ENCODE data around the gene SIAH1.
"Not testable (repeated sequence)": the region's sequence is repeated elsewhere in the genome, so short reads cannot be mapped to it uniquely, and the experiment has no call there.

SIAH1 gene

DNA sequence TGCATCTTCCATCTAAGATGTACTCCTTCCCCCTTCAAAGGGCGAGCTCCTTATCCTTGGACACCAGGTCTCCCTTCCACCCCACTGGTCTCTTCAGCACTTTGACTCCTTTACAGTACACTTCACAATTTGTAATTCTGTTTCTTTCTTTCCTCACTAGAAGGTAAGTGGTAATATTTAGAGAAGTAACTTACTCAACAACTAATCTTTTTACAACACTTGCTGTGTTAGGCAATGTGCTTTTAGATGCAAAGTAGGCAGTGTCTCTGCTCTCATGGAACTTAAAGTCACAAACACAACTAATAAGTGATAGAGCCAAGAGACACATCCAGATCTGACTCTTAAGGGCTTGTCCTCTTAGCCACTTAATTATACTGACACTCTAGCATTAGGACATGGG lies 6.4 kb downstream of the SIAH1 start:
- H3K27ac ChIP-seq, result no peak overlapping the region
- TF ChIP-seq, protein P1, sequence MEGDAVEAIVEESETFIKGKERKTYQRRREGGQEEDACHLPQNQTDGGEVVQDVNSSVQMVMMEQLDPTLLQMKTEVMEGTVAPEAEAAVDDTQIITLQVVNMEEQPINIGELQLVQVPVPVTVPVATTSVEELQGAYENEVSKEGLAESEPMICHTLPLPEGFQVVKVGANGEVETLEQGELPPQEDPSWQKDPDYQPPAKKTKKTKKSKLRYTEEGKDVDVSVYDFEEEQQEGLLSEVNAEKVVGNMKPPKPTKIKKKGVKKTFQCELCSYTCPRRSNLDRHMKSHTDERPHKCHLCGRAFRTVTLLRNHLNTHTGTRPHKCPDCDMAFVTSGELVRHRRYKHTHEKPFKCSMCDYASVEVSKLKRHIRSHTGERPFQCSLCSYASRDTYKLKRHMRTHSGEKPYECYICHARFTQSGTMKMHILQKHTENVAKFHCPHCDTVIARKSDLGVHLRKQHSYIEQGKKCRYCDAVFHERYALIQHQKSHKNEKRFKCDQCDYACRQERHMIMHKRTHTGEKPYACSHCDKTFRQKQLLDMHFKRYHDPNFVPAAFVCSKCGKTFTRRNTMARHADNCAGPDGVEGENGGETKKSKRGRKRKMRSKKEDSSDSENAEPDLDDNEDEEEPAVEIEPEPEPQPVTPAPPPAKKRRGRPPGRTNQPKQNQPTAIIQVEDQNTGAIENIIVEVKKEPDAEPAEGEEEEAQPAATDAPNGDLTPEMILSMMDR (IDR thresholded peaks at IDR 0.05), result no peak
- no peak for TF ChIP-seq ZFX (IDR thresholded peaks at IDR 0.05; ENCODE audit: borderline replicate concordance)

DNA sequence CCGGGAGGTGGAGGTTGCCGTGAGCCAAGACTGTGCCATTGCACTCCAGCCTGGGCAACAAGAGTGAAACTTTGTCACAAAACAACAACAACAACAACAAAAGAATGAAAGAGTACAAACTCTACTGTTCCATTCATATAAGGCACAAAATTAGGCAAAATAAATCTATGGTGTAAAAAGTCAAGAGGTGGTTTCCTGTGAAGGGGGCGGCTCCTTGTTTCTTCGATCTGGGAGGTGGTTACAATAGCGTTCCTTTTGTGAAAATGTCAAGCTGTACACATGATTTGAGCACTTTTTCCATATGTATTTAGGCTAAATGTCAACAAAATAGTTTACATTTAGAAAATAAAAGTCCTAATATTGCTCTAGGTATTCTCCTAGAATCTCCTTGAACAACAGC lies 6.9 kb downstream of the SIAH1 start:
- H3K27ac ChIP-seq, result no peak overlapping the region
- TF ChIP-seq, protein P1 (IDR thresholded peaks at IDR 0.05), result no peak
- TF ChIP-seq ZFX (IDR thresholded peaks at IDR 0.05; ENCODE audit: borderline replicate concordance), result no peak

DNA sequence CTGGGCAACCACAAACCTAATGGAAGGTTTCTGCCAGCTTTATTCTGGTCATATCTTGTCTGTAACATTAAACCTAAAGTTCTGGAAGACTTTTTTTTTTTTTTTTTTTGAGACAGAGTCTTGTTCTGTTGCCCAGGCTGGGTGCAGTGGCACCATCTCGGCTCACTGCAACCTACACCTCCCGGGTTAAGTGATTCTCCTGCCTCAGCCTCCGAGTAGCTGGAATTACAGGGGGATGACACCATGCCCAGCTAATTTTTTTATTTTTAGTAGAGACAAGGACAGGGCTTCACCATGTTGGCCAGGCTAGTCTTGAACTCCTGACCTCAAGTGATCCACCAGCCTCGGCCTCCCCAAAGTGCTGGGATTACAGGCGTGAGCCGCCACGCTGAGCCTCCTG lies 7.9 kb downstream of the SIAH1 start:
- H3K27ac ChIP-seq, result not testable (repeated sequence)

DNA sequence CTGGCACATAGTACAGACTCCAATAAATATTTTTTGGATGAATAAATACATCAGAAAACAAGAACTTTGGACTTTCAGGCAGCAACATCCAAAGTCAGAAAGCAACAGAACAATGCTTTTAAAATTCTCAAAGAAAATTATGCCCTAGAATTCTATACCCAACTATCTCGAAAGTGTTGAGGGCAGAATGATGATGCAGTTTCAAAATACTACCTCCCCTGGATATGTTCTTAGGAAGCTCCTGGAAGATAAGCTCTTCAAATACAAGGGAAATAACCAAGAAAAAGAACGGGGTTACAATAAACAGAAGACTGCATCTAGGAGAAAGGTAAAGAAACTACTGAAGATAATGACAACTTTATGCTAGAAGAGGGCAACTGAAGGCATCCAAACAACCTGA lies 11.0 kb downstream of the SIAH1 start:
- TF ChIP-seq ZFX (IDR thresholded peaks at IDR 0.05; ENCODE audit: borderline replicate concordance), result no peak
- TF ChIP-seq, protein P1 (IDR thresholded peaks at IDR 0.05), result no peak
- no peak overlapping the region for H3K27ac ChIP-seq

DNA sequence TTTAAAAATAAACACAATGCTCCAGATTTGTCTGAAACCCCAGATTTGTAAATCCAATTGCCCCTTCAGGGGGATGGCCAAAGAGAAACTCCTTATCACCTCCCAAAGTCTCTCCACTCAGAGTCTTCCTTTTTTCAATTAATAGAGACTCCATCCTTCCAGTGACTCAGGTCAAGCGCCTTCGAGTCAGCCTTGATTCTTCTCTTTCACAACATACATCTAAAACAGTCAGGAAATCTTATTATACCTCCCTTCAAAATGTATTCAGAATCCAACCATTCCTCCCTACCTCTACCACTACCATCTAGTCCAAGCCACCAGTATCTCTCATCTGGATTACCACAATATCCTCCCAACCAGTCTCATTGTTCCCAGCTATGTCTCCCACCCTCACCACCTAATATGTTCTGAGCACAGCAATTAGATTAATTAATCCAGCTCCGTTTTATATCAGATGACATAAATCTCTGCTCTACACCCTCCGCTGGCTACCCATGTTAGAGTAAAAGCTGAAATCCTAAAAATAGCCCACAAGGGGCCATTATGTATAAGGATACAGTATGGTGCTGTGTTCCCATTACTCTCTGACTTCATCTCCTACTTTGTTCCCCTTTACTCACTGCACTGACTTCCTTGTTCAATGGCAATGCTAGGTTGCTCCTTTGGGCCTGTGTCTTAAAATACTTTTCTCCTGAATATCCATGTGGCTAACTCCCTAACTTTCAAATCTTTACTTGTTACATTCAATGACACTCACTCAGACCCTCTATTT lies 11.8 kb downstream of the SIAH1 start:
- H3K27ac ChIP-seq, result no peak overlapping the region
- TF ChIP-seq, protein P1 (IDR thresholded peaks at IDR 0.05), result no peak
- no peak for TF ChIP-seq ZFX (IDR thresholded peaks at IDR 0.05; ENCODE audit: borderline replicate concordance)

DNA sequence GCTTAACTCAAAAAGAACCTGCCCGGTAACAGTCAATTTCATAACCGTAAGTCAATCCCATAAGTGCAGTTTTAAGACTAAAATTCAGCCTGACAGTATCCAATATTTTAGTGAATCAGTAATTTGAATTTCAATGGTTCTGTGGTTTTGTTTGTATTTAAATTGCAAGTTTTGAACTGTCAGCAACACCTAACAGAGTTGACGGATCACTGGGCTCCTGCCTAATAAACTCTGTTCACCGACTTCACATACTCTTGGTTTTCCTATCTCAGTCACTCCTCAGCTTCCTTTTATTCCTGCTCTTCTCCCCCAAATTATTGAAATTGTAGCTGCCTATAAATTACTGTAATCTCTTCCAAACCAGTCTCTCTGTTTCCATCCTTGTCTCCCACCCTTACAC lies 12.5 kb downstream of the SIAH1 start:
- TF ChIP-seq, protein P1 (IDR thresholded peaks at IDR 0.05), result no peak
- no peak for TF ChIP-seq ZFX (IDR thresholded peaks at IDR 0.05; ENCODE audit: borderline replicate concordance)

DNA sequence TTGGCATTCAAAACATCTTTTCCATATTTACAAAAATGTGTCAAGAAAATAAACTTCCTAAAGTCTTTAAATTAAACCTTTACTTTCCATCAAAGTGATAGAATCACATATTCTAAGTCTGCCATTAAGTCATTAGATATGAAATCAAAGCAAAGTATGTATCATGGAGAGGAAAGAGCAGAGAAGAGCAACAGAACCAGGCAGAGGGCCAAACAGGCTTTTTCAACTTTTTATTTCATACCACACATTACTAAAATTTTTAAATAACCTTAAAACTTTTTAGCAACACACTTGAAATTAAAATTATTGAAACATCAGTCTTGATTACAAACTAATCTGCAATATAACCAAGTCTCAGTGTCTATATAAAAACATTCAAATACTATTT lies 13.8 kb downstream of the SIAH1 start:
- H3K27ac ChIP-seq, result no peak overlapping the region
- TF ChIP-seq, protein P1 (IDR thresholded peaks at IDR 0.05), result no peak
- no peak for TF ChIP-seq ZFX (IDR thresholded peaks at IDR 0.05; ENCODE audit: borderline replicate concordance)

More for the DNA sequence above, 12.5 kb downstream of the SIAH1 start:
- H3K27ac ChIP-seq, result no peak overlapping the region

DNA sequence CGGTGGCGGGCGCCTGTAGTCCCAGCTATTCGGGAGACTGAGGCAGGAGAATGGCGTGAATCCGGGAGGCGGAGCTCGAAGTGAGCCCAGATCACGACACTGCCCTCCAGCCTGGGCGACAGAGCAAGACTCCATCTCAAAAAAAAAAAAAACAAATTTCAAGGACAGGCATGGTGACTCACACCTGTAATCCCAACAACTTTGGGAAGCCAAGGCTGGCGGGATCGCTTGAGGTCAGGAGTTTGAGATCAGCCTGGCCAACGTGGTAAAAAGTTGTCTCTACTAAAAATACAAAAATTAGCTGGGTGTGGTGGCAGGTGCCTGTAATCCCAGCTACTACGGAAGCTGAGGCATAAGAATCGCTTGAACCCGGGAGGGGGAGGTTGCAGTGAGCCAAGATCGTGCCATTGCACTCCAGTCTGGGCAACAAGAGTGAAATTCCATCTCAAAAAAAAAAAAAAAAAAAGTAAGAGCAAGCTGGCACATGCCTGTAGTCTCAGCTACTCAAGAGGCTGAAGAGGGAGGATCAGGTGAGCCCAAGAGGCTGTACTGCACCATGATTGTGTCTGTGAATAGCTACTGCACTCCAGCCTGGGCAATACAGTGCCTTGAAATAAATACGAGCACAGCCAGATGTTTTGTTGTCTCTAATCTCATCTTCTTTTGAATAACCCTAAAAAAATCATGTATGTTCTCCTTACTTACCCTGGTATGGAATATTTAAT lies 14.4 kb downstream of the SIAH1 start:
- not testable (repeated sequence) for H3K27ac ChIP-seq
